WTC11 (cell line): ENCODE results near the gene VAMP7. TPM values are rescaled to one million over a fixed set of nuclear protein-coding genes. Genes with fewer than 3 reads are reported as not detected.
"Not testable (repeated sequence)": the region's sequence is repeated elsewhere in the genome, so short reads cannot be mapped to it uniquely, and the experiment has no call there.

Experiments
- ATAC-seq: fragments of 200-7000 bp; cut with Tn5 transposase; 2 replicates; pipeline ENCODE4 v1.10.0; 2021; ENCODE audit warnings: mild to moderate bottlenecking, moderate library complexity
- CTCF ChIA-PET: fragments of 300-600 bp; sonication (Branson Sonifier 250); formaldehyde crosslinking; loops from one replicate; lab custom pipeline; 2021; ENCODE audit warnings: antibody characterized with exemption; lab: Charles Lee
- POLR2A ChIA-PET: fragments of 350-600 bp; sonication (Branson Sonifier 250); formaldehyde crosslinking; loops from one replicate; lab custom pipeline; 2021; ENCODE audit warnings: antibody characterized with exemption; lab: Charles Lee
- DNase-seq: peaks from one replicate; pipeline ENCODE4 v3.0.0; 2021; ENCODE audit warnings: low spot score
- H3K27ac Mint-ChIP-seq: 2 replicates; pipeline ENCODE4 v1.8.0; 2021; ENCODE audit warnings: mixed read lengths
- H3K27me3 Mint-ChIP-seq: 2 replicates; pipeline ENCODE4 v1.8.0; 2021; ENCODE audit warnings: low read depth, mild to moderate bottlenecking, moderate library complexity, mixed read lengths
- H3K36me3 Mint-ChIP-seq: 2 replicates; pipeline ENCODE4 v1.8.0; 2021; ENCODE audit warnings: mixed read lengths
- H3K4me1 Mint-ChIP-seq: 2 replicates; pipeline ENCODE4 v1.8.0; 2022; ENCODE audit warnings: mixed read lengths
- H3K4me3 Mint-ChIP-seq: 2 replicates; pipeline ENCODE4 v1.8.0; 2021; ENCODE audit warnings: mild to moderate bottlenecking, moderate library complexity, mixed read lengths
- H3K9me3 Mint-ChIP-seq: 2 replicates; pipeline ENCODE4 v1.8.0; 2021; ENCODE audit warnings: mixed read lengths
- ELF4 ChIP-seq: sonication (generic); formaldehyde crosslinking; IDR thresholded peaks from 2 replicates; pipeline ENCODE4 v1.8.1; 2022; ENCODE audit warnings: low read depth, mild to moderate bottlenecking, moderate library complexity, missing genetic modification reagents
- ESRRA ChIP-seq: sonication (generic); formaldehyde crosslinking; IDR thresholded peaks from 2 replicates; pipeline ENCODE4 v1.8.1; 2022; ENCODE audit warnings: mild to moderate bottlenecking, missing genetic modification reagents, borderline replicate concordance
- FOXJ3 ChIP-seq: sonication (generic); formaldehyde crosslinking; IDR thresholded peaks from 2 replicates; pipeline ENCODE4 v1.9.0; 2021; ENCODE audit warnings: missing genetic modification reagents, mild to moderate bottlenecking, borderline replicate concordance
- FOXK1 ChIP-seq: sonication (generic); formaldehyde crosslinking; IDR thresholded peaks from 2 replicates; pipeline ENCODE4 v1.8.0; 2022; ENCODE audit warnings: mild to moderate bottlenecking, moderate library complexity, missing genetic modification reagents
- IRF2 ChIP-seq: sonication (generic); formaldehyde crosslinking; IDR thresholded peaks from 2 replicates; pipeline ENCODE4 v1.8.0; 2022; ENCODE audit warnings: low read depth, missing genetic modification reagents, borderline replicate concordance
- MYBL2 ChIP-seq: sonication (generic); formaldehyde crosslinking; IDR thresholded peaks from 2 replicates; pipeline ENCODE4 v1.8.1; 2023; ENCODE audit warnings: mild to moderate bottlenecking, moderate library complexity, missing genetic modification reagents
- NFE2L1 ChIP-seq: sonication (generic); formaldehyde crosslinking; IDR thresholded peaks from 2 replicates; pipeline ENCODE4 v1.8.1; 2023; ENCODE audit warnings: missing genetic modification reagents
- NR3C1 ChIP-seq: sonication (generic); formaldehyde crosslinking; conservative IDR thresholded peaks from 2 replicates; pipeline ENCODE4 v1.8.1; 2023; ENCODE audit warnings: low read depth, mild to moderate bottlenecking, missing genetic modification reagents
- TEAD1 ChIP-seq: sonication (generic); formaldehyde crosslinking; IDR thresholded peaks from 2 replicates; pipeline ENCODE4 v1.8.0; 2022; ENCODE audit warnings: mild to moderate bottlenecking, missing genetic modification reagents
- ZNF121 ChIP-seq: sonication (generic); formaldehyde crosslinking; IDR thresholded peaks from 2 replicates; pipeline ENCODE4 v1.8.0; 2023; ENCODE audit warnings: missing genetic modification reagents
- ZNF396 ChIP-seq: fragments of 250-450 bp; sonication (Bioruptor Pico); IDR thresholded peaks from 2 replicates; pipeline ENCODE4 v1.8.0; 2021; ENCODE audit warnings: mild to moderate bottlenecking, moderate library complexity, borderline replicate concordance
- ZNF416 ChIP-seq: fragments of 250-450 bp; sonication (Bioruptor Pico); IDR thresholded peaks from 2 replicates; pipeline ENCODE4 v1.9.0; 2021; ENCODE audit warnings: mild to moderate bottlenecking, inconsistent platforms
- total RNA-seq: library from RNA; stranded (reverse); gene quantifications from 3 replicates; pipeline ENCODE4 v1.2.3, GENCODE V29; 2021
- TF ChIP-seq, protein P1 (sequence below): sonication (generic); formaldehyde crosslinking; IDR thresholded peaks from 2 replicates; pipeline ENCODE4 v1.8.1; 2023; ENCODE audit warnings: mild to moderate bottlenecking, missing genetic modification reagents, moderate library complexity
- TF ChIP-seq, protein P2 (sequence below): fragments of 250-450 bp; sonication (Bioruptor Pico); IDR thresholded peaks from 2 replicates; pipeline ENCODE4 v1.9.0; 2021; ENCODE audit warnings: mild to moderate bottlenecking, borderline replicate concordance
- TF ChIP-seq, protein P3 (sequence below): fragments of 250-450 bp; sonication (Bioruptor Pico); IDR thresholded peaks from 2 replicates; pipeline ENCODE4 v1.8.0; 2021; ENCODE audit warnings: mild to moderate bottlenecking
- TF ChIP-seq, protein P4 (sequence below): sonication (generic); formaldehyde crosslinking; IDR thresholded peaks from 2 replicates; pipeline ENCODE4 v1.8.1; 2022; ENCODE audit warnings: low read depth, missing genetic modification reagents, borderline replicate concordance
- TF ChIP-seq, protein P5 (sequence below): sonication (generic); formaldehyde crosslinking; IDR thresholded peaks from 2 replicates; pipeline ENCODE4 v1.8.1; 2022; ENCODE audit warnings: missing genetic modification reagents, borderline replicate concordance
- TF ChIP-seq, protein P6 (sequence below): sonication (generic); formaldehyde crosslinking; IDR thresholded peaks from 2 replicates; pipeline ENCODE4 v1.8.0; 2022; ENCODE audit warnings: mild to moderate bottlenecking, missing genetic modification reagents

VAMP7 gene
- total RNA-seq, 1 experiment from 2014 or later, result 22.1 TPM

DNA sequence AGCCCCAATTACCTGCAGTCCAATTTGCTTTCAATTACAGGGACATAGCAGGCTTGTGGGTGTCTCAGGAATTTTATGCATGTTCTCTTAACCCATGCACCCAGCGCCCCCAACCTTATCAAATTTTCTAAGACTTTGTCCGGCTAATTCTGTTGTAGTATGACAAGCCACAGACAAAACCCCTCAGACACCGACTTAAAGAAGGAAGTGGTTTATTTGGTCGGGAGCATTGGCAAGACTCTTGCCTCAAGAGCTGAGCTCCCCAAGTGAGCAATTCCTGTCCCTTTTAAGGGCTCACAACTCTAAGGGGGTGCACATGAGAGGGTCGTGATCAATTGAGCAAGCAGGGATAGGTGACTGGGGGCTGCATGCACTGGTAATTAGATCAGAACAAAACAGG lies 87.6 kb downstream of the VAMP7 start:
- Mint-ChIP-seq H3K27ac (no peak overlapping the region), H3K9me3 (peaks cover 65% of the 10 kb centered on the region), H3K4me3 (no peak overlapping the region), H3K27me3 (peaks cover 7% of the 10 kb centered on the region; the same call in 1 of the 2 replicates), H3K36me3 (peaks cover 49% of the 10 kb centered on the region), H3K4me1 (no peaks in the 10 kb centered on the region)
- ATAC-seq (no peak), DNase-seq (no peak)
- TF ChIP-seq MYBL2 (CRISPR knock-in tag) (no peak), ESRRA (CRISPR knock-in tag) (no peak), ELF4 (CRISPR knock-in tag) (no peak), NFE2L1 (CRISPR knock-in tag) (no peak), TEAD1 (CRISPR knock-in tag) (no peak), FOXJ3 (CRISPR knock-in tag) (no peak), FOXK1 (CRISPR knock-in tag) (no peak), ZNF121 (no peak), IRF2 (no peak), ZNF416 (CRISPR knock-in tag) (no peak), ZNF396 (no peak), NR3C1 (no peak)
- TF ChIP-seq, protein P1, sequence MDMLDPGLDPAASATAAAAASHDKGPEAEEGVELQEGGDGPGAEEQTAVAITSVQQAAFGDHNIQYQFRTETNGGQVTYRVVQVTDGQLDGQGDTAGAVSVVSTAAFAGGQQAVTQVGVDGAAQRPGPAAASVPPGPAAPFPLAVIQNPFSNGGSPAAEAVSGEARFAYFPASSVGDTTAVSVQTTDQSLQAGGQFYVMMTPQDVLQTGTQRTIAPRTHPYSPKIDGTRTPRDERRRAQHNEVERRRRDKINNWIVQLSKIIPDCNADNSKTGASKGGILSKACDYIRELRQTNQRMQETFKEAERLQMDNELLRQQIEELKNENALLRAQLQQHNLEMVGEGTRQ, result no peak
- TF ChIP-seq, protein P2, sequence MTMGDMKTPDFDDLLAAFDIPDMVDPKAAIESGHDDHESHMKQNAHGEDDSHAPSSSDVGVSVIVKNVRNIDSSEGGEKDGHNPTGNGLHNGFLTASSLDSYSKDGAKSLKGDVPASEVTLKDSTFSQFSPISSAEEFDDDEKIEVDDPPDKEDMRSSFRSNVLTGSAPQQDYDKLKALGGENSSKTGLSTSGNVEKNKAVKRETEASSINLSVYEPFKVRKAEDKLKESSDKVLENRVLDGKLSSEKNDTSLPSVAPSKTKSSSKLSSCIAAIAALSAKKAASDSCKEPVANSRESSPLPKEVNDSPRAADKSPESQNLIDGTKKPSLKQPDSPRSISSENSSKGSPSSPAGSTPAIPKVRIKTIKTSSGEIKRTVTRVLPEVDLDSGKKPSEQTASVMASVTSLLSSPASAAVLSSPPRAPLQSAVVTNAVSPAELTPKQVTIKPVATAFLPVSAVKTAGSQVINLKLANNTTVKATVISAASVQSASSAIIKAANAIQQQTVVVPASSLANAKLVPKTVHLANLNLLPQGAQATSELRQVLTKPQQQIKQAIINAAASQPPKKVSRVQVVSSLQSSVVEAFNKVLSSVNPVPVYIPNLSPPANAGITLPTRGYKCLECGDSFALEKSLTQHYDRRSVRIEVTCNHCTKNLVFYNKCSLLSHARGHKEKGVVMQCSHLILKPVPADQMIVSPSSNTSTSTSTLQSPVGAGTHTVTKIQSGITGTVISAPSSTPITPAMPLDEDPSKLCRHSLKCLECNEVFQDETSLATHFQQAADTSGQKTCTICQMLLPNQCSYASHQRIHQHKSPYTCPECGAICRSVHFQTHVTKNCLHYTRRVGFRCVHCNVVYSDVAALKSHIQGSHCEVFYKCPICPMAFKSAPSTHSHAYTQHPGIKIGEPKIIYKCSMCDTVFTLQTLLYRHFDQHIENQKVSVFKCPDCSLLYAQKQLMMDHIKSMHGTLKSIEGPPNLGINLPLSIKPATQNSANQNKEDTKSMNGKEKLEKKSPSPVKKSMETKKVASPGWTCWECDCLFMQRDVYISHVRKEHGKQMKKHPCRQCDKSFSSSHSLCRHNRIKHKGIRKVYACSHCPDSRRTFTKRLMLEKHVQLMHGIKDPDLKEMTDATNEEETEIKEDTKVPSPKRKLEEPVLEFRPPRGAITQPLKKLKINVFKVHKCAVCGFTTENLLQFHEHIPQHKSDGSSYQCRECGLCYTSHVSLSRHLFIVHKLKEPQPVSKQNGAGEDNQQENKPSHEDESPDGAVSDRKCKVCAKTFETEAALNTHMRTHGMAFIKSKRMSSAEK (CRISPR knock-in tag), result no peak
- TF ChIP-seq, protein P3, sequence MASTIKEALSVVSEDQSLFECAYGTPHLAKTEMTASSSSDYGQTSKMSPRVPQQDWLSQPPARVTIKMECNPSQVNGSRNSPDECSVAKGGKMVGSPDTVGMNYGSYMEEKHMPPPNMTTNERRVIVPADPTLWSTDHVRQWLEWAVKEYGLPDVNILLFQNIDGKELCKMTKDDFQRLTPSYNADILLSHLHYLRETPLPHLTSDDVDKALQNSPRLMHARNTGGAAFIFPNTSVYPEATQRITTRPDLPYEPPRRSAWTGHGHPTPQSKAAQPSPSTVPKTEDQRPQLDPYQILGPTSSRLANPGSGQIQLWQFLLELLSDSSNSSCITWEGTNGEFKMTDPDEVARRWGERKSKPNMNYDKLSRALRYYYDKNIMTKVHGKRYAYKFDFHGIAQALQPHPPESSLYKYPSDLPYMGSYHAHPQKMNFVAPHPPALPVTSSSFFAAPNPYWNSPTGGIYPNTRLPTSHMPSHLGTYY, result no peak
- TF ChIP-seq, protein P4, sequence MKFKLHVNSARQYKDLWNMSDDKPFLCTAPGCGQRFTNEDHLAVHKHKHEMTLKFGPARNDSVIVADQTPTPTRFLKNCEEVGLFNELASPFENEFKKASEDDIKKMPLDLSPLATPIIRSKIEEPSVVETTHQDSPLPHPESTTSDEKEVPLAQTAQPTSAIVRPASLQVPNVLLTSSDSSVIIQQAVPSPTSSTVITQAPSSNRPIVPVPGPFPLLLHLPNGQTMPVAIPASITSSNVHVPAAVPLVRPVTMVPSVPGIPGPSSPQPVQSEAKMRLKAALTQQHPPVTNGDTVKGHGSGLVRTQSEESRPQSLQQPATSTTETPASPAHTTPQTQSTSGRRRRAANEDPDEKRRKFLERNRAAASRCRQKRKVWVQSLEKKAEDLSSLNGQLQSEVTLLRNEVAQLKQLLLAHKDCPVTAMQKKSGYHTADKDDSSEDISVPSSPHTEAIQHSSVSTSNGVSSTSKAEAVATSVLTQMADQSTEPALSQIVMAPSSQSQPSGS (CRISPR knock-in tag), result no peak
- TF ChIP-seq, protein P5, sequence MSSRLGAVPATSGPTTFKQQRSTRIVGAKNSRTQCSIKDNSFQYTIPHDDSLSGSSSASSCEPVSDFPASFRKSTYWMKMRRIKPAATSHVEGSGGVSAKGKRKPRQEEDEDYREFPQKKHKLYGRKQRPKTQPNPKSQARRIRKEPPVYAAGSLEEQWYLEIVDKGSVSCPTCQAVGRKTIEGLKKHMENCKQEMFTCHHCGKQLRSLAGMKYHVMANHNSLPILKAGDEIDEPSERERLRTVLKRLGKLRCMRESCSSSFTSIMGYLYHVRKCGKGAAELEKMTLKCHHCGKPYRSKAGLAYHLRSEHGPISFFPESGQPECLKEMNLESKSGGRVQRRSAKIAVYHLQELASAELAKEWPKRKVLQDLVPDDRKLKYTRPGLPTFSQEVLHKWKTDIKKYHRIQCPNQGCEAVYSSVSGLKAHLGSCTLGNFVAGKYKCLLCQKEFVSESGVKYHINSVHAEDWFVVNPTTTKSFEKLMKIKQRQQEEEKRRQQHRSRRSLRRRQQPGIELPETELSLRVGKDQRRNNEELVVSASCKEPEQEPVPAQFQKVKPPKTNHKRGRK (CRISPR knock-in tag), result no peak
- TF ChIP-seq, protein P6, sequence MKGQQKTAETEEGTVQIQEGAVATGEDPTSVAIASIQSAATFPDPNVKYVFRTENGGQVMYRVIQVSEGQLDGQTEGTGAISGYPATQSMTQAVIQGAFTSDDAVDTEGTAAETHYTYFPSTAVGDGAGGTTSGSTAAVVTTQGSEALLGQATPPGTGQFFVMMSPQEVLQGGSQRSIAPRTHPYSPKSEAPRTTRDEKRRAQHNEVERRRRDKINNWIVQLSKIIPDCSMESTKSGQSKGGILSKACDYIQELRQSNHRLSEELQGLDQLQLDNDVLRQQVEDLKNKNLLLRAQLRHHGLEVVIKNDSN, result no peak
- ChIA-PET POLR2A (no interaction called here), CTCF (no interaction called here)

DNA sequence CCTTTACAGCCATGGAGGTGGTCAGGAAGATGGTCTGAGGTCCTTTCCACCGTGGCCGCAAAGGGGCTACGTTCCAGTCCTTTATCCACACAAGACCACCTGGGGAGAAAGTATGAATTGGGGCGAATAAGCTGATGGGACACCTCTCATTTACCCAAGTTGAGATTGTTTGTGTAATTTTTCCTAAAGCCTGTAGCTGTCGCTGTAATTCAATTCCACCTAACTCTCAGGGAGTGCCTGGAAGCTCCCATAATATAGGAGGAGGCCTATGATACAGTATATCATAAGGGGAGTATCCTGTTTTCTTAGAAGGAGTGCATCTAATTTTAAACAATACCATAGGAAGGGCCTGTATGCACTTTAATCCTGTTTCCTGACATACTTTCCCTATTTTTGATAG lies 90.5 kb downstream of the VAMP7 start:
- H3K27me3 Mint-ChIP-seq, POLR2A ChIA-PET, CTCF ChIA-PET, ATAC-seq, H3K27ac Mint-ChIP-seq, H3K4me1 Mint-ChIP-seq, H3K4me3 Mint-ChIP-seq, DNase-seq: not testable (repeated sequence)
- peaks cover 47% of the 10 kb centered on the region for H3K36me3 Mint-ChIP-seq
- H3K9me3 Mint-ChIP-seq, result peaks cover 51% of the 10 kb centered on the region

DNA sequence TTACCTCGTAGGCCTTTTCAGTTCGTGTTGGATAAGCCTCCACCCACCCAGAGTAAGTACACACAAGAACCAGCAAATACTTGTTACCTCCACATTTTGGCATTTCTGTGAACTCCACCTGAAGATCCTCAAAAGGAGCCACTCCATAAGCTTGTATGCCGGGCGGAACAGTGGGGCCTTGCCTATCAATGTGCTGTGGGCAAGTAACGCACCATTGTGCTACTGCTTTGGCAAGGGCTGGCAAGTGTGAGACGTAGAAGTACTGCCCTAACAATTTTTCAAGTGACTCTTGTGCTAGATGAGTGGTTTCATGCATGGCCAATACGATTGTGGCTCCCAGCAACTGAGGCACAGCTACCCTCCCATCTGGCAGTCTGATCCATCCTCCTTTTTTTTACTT lies 91.1 kb downstream of the VAMP7 start:
- DNase-seq, ATAC-seq, H3K27ac Mint-ChIP-seq, CTCF ChIA-PET, H3K4me1 Mint-ChIP-seq, POLR2A ChIA-PET, H3K4me3 Mint-ChIP-seq, H3K27me3 Mint-ChIP-seq: not testable (repeated sequence)
- Mint-ChIP-seq H3K9me3 (peaks cover 52% of the 10 kb centered on the region), H3K36me3 (peaks cover 47% of the 10 kb centered on the region)
